T-cell (primary cell): ENCODE measurements around the gene RALA. TPM values are rescaled to one million over a fixed set of nuclear protein-coding genes. Genes with fewer than 3 reads are reported as not detected.

Experiments
- ATAC-seq, 4 experiments: fragments of 200-7000 bp in 3 of 4; fragments of 150-1000 bp in 1 of 4; cut with Tn5 transposase; replicated peaks in 1 of 4; 1 replicate in 3 of 4; 2 replicates in 1 of 4; pipeline ENCODE4 v1.10.0; 2021; ENCODE audit warnings: moderate library complexity in 3 of 4, mild to moderate bottlenecking in 2 of 4, moderate number of reproducible peaks in 1 of 4
- CTCF ChIA-PET, 2 donors: fragments of 300-600 bp; sonication (Branson Sonifier 250); formaldehyde crosslinking; loops; one replicate each; lab custom pipeline; 2022; ENCODE audit warnings: antibody characterized with exemption in 2 of 2; lab: Charles Lee
- POLR2A ChIA-PET, 2 donors: fragments of 300-600 bp; sonication (Branson Sonifier 250); formaldehyde crosslinking; loops; one replicate each; lab custom pipeline; 2022; ENCODE audit warnings: antibody characterized with exemption in 2 of 2; lab: Charles Lee
- DNase-seq, 35 experiments: peaks; one replicate each; pipeline versions ENCODE4 v3.0.0 to v3.0.0-alpha.2; 2013 to 2023
- H3K27ac ChIP-seq: one replicate; pipeline ENCODE4 v1.5.1; 2013; ENCODE audit warnings: low read length
- H3K27me3 ChIP-seq, 2 experiments: replicated peaks in 1 of 2; 1 replicate in 1 of 2; 2 replicates in 1 of 2; pipeline versions ENCODE4 v1.6.1 to v1.7.0; 2013; ENCODE audit warnings: low read length in 1 of 2, mixed read lengths in 1 of 2; ENCODE audit not compliant: control insufficient read depth in 2 of 2, insufficient read depth in 2 of 2; ENCODE audit errors: extremely low read depth in 1 of 2
- H3K36me3 ChIP-seq, 2 donors: 1 replicate in 1 of 2; 2 replicates in 1 of 2; pipeline versions ENCODE4 v1.6.1 to v1.7.0; 2013; ENCODE audit warnings: low read length in 1 of 2; ENCODE audit not compliant: control insufficient read depth in 2 of 2, insufficient read depth in 1 of 2; ENCODE audit errors: extremely low read depth in 1 of 2
- H3K4me1 ChIP-seq, 2 experiments: 1 replicate in 1 of 2; 2 replicates in 1 of 2; pipeline versions ENCODE4 v1.6.1 to v1.7.0; 2013; ENCODE audit warnings: low read length in 2 of 2, mixed read lengths in 1 of 2; ENCODE audit not compliant: insufficient read depth in 2 of 2, control insufficient read depth in 1 of 2; ENCODE audit errors: extremely low read depth in 1 of 2
- H3K4me3 ChIP-seq, 2 donors: 1 replicate in 1 of 2; 2 replicates in 1 of 2; pipeline versions ENCODE4 v1.5.1 to v1.7.0; 2013; ENCODE audit warnings: mild to moderate bottlenecking in 2 of 2, low read length in 1 of 2, moderate library complexity in 1 of 2; ENCODE audit not compliant: control insufficient read depth in 1 of 2; ENCODE audit errors: extremely low read depth in 1 of 2
- H3K9me3 ChIP-seq: 2 replicates; pipeline ENCODE4 v1.7.0; 2013
- H3K27ac Mint-ChIP-seq, 2 donors: one replicate each; pipeline ENCODE4 v1.8.0; 2020 to 2021; ENCODE audit warnings: mild to moderate bottlenecking in 2 of 2, mixed read lengths in 2 of 2
- H3K27me3 Mint-ChIP-seq, 2 donors: one replicate each; pipeline ENCODE4 v1.8.0; 2021 to 2022; ENCODE audit warnings: mixed read lengths in 2 of 2
- H3K36me3 Mint-ChIP-seq: one replicate; pipeline ENCODE4 v1.8.0; 2021; ENCODE audit warnings: mixed read lengths
- H3K4me1 Mint-ChIP-seq, 3 donors: one replicate each; pipeline ENCODE4 v1.8.0; 2020 to 2022; ENCODE audit warnings: mixed read lengths in 3 of 3, mild to moderate bottlenecking in 1 of 3
- H3K4me3 Mint-ChIP-seq, 3 donors: one replicate each; pipeline ENCODE4 v1.8.0; 2020 to 2022; ENCODE audit warnings: mild to moderate bottlenecking in 3 of 3, mixed read lengths in 3 of 3, moderate library complexity in 3 of 3
- H3K9me3 Mint-ChIP-seq, 3 donors: one replicate each; pipeline ENCODE4 v1.8.0; 2020 to 2022; ENCODE audit warnings: mixed read lengths in 3 of 3
- WGBS: methylation state at CpG from one replicate; pipeline ENCODE4 v1.1.5; 2013; ENCODE audit warnings: missing lambda C conversion rate; ENCODE audit not compliant: insufficient coverage; 5-methylcytosine and 5-hydroxymethylcytosine counted together
- total RNA-seq, 35 experiments: library from RNA in 6 of 35; stranded (reverse) in 6 of 35; fragments of 120-200 nt in 1 of 35; gene quantifications; one replicate each; pipeline versions ENCODE4 v1.2.1 to v1.2.4 and lab custom pipeline; 2013 to 2026

The RALA gene
- total RNA-seq, 5 donors from 2014 or later (not counting 1 experiment from before 2014, with no cell fraction given) = 24.4 to 49.8 (median 36.7) TPM

DNA sequence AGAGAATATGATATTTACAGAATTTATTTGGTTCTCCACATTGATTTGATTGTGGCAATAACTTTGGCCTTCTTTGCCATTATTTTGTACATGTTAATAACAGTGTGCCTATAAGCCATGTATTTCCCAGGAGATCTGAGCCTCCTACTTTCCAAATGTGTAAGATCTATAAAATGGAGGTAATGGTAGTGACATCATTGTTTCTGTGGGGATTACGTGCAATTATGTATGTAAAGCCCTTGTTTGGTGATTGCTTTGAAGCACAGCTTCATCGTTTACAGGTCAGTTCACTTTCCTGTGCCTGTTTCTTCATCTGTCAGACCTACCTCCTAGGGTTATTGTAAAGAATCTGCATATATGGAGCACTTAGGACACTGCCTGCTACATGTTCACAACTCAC is 39.8 kb upstream of the RALA start:
- Mint-ChIP-seq H3K27me3 (no peaks in the 10 kb centered on the region), H3K9me3 (no peaks in the 10 kb centered on the region), H3K36me3 (no peaks in the 10 kb centered on the region), H3K4me1 (peaks cover 12 to 20% (median 19%) of the 10 kb centered on the region in 3 donors), H3K4me3 (no peak overlapping the region), H3K27ac (no peak overlapping the region)
- no peaks in the 10 kb centered on the region for H3K9me3 ChIP-seq
- H3K4me3 ChIP-seq = no peak overlapping the region
- 80% methylated on average over 1 of the region's 2 CpGs for WGBS
- H3K27ac ChIP-seq = no peak overlapping the region
- ATAC-seq (no peak), DNase-seq (no peak)
- ChIA-PET CTCF (interaction anchor here (0.5 to 7.0 kb wide), 6 partner anchors 89 to 621 kb away, joined by 3 to 180 read pairs (median 3); no protein-coding TSS in a partner anchor), POLR2A (no interaction called here)
- no peaks in the 10 kb centered on the region for H3K27me3 ChIP-seq
- H3K36me3 ChIP-seq = no peaks in the 10 kb centered on the region
- peaks cover 0 to 1% of the 10 kb centered on the region in 2 experiments for H3K4me1 ChIP-seq

- H3K36me3 ChIP-seq = no peaks in the 10 kb centered on the region
- Mint-ChIP-seq H3K27me3 (no peaks in the 10 kb centered on the region), H3K4me1 (peaks cover 10 to 42% (median 41%) of the 10 kb centered on the region in 3 donors), H3K4me3 (no peak overlapping the region), H3K9me3 (no peaks in the 10 kb centered on the region), H3K27ac (no peak overlapping the region), H3K36me3 (no peaks in the 10 kb centered on the region)
- DNase-seq = no peak
- H3K4me1 ChIP-seq = peaks cover 7 to 8% of the 10 kb centered on the region in 2 experiments
- POLR2A ChIA-PET = no interaction called here
- no peaks in the 10 kb centered on the region for H3K9me3 ChIP-seq
- no peak overlapping the region for H3K27ac ChIP-seq
- no peak for ATAC-seq
- H3K27me3 ChIP-seq = no peaks in the 10 kb centered on the region
- CTCF ChIA-PET = interaction anchor here in 1 of 2 donors (1.3 kb wide), 1 partner anchor 157 kb away, joined by 5 read pairs; no protein-coding TSS in a partner anchor
- H3K4me3 ChIP-seq = no peak overlapping the region
These were observed 36.0 kb upstream of the RALA start for GRCh38 chr7:39587393-39587792.

DNA sequence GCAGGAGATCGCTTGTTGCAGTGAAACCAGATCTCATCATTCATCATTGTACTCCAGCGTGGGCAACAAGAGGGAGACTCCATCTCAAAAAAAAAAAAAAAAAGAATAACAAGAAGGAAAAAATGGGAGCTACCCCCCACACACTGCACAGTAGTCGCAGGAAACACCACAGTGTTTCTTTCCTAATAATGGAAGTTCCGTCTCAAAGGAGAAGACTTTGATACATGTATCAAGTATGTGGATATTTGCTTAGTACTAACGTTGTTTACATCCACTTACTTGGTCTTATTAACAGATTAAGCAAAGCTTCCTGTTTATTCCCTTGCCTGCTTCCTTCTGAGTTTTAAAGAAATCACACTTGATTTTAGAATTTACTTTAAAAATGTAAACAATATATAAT is 35.0 kb upstream of the RALA start:
- H3K9me3 Mint-ChIP-seq = no peaks in the 10 kb centered on the region
- Histone ChIP-seq H3K36me3 (no peaks in the 10 kb centered on the region), H3K27ac (no peak overlapping the region), H3K27me3 (no peaks in the 10 kb centered on the region), H3K4me3 (no peak overlapping the region), H3K9me3 (no peaks in the 10 kb centered on the region), H3K4me1 (peaks cover 7 to 8% of the 10 kb centered on the region in 2 experiments)
- no peaks in the 10 kb centered on the region for H3K36me3 Mint-ChIP-seq
- peaks cover 16 to 51% (median 47%) of the 10 kb centered on the region in 3 donors for H3K4me1 Mint-ChIP-seq
- ATAC-seq (no peak), DNase-seq (no peak)
- no peak overlapping the region for H3K4me3 Mint-ChIP-seq
- no peak overlapping the region for H3K27ac Mint-ChIP-seq
- CTCF ChIA-PET = interaction anchor here (0.5 to 3.0 kb wide), 15 partner anchors 8 to 697 kb away, joined by 3 to 22 read pairs (median 4); no protein-coding TSS in a partner anchor
- no CpG with 5 or more reads among the region's 5 CpGs for WGBS
- H3K27me3 Mint-ChIP-seq = no peaks in the 10 kb centered on the region
- POLR2A ChIA-PET = interaction anchor here (0.6 to 0.7 kb wide), 5 partner anchors 17 to 545 kb away, joined by 3 to 11 read pairs (median 4); no protein-coding TSS in a partner anchor

DNA sequence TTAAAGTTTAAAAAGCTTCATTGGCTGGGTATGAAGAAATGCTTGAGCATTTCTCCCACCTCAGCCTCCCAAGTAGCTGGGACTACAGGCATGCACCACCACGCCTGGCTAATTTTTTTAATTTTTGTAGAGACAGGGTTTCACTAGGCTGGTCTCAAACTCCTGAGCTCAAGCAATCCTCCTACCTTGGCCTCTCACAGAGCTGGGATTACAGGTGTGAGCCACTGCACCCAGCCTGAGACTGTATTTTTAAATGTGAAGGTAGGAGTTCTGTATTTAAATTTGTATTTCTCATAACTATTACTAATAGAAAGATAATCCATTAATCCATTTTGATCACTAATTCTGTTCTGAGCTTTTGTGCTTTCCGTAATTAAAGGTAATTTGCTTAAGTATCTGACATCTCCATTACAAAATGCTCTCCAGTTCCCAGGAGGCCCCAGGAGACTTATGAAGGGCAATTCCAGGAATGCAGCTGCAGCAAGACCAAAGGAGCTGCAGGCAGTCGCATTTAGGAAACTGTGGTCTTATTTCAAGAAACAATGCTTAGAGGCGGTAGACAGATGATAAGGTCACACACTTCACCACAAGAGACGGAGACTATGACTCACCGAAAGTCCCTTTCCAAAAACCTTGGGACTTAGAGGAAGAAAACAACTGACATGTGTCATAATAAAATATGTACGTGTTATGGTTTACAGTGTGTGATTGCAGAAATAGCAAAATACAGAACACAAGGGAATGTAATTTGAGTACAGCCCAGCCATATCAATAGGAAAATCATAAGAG is 33.9 kb upstream of the RALA start:
- H3K4me3 Mint-ChIP-seq = peak overlapping the region; percentile 1 to 54 (median 14)
- no peaks in the 10 kb centered on the region for H3K9me3 ChIP-seq
- WGBS = no CpG with 5 or more reads among the region's 7 CpGs

DNA sequence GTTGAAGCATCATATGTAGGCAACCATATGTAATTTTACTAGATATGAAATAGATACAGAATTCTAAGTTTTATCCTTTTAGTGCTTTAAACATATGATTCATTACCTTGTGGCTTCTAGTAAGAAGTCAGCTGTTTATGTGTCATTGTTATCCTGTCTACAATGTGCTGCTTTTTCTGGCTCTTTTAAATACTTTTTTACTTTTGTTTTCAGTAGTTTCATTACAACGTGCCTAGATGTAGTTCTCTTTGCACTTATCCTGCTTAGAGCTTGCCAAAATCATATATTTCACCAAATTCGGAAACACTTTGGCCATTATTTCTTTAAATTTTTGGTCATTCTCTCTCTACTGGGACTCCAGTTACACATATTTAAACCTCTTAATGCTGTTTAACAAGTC is 30.8 kb upstream of the RALA start:
- H3K4me1 Mint-ChIP-seq = peaks cover 16 to 55% (median 50%) of the 10 kb centered on the region in 3 donors
- H3K27me3 Mint-ChIP-seq = no peaks in the 10 kb centered on the region
- peak in 3 of 4 experiments; percentile 65 to 76 (median 67) for ATAC-seq
- H3K9me3 Mint-ChIP-seq = no peaks in the 10 kb centered on the region
- ChIA-PET CTCF (interaction anchor here (0.6 to 1.1 kb wide), 6 partner anchors 12 to 112 kb away, joined by 3 to 5 read pairs (median 3); no protein-coding TSS in a partner anchor), POLR2A (interaction anchor here (0.6 to 0.7 kb wide), 2 partner anchors 21 to 721 kb away, joined by 3 to 6 read pairs; no protein-coding TSS in a partner anchor)
- no peaks in the 10 kb centered on the region for H3K36me3 ChIP-seq
- peak in 1 of 35 experiments; percentile 14 for DNase-seq
- 40% methylated on average over 2 of the region's 2 CpGs for WGBS
- no peak overlapping the region for H3K27ac ChIP-seq
- H3K27ac Mint-ChIP-seq = peak overlapping the region; percentile 86 to 90
- H3K27me3 ChIP-seq = no peaks in the 10 kb centered on the region
- peak overlapping the region in 2 of 3 donors; percentile 14 to 21 for H3K4me3 Mint-ChIP-seq
- H3K9me3 ChIP-seq = no peaks in the 10 kb centered on the region
- H3K4me1 ChIP-seq = peaks cover 7 to 8% of the 10 kb centered on the region in 2 experiments
- H3K36me3 Mint-ChIP-seq = no peaks in the 10 kb centered on the region
- H3K4me3 ChIP-seq = no peak overlapping the region

More for the DNA sequence above, 33.9 kb upstream of the RALA start:
- ATAC-seq (peak; percentile 85 to 96 (median 91)), DNase-seq (peak in 33 of 35 experiments; percentile 7 to 78 (median 45))
- no peaks in the 10 kb centered on the region for H3K27me3 Mint-ChIP-seq
- no peaks in the 10 kb centered on the region for H3K36me3 Mint-ChIP-seq
- peaks cover 16 to 58% (median 52%) of the 10 kb centered on the region in 3 donors for H3K4me1 Mint-ChIP-seq
- H3K27me3 ChIP-seq = no peaks in the 10 kb centered on the region
- POLR2A ChIA-PET = interaction anchor here (0.6 to 0.7 kb wide), 2 partner anchors 30 to 544 kb away, joined by 3 read pairs; no protein-coding TSS in a partner anchor
- CTCF ChIA-PET = interaction anchor here (0.6 to 3.0 kb wide), 8 partner anchors 9 to 693 kb away, joined by 3 to 22 read pairs (median 3); no protein-coding TSS in a partner anchor
- H3K36me3 ChIP-seq = no peaks in the 10 kb centered on the region
- H3K9me3 Mint-ChIP-seq = no peaks in the 10 kb centered on the region
- H3K27ac ChIP-seq = no peak overlapping the region
- H3K27ac Mint-ChIP-seq = peak overlapping the region; percentile 67 to 80
- H3K4me1 ChIP-seq = peaks cover 7 to 8% of the 10 kb centered on the region in 2 experiments
- no peak overlapping the region for H3K4me3 ChIP-seq

GRCh38 chr7:39594988-39595620 is 28.3 kb upstream of the RALA start:
- CTCF ChIA-PET = no interaction called here
- no peaks in the 10 kb centered on the region for H3K9me3 Mint-ChIP-seq
- no peaks in the 10 kb centered on the region for H3K27me3 Mint-ChIP-seq

More at GRCh38 chr7:39594988-39595620, 28.3 kb upstream of the RALA start:
- Mint-ChIP-seq H3K4me1 (peaks cover 7 to 39% (median 34%) of the 10 kb centered on the region in 3 donors), H3K4me3 (no peak overlapping the region), H3K27ac (no peak overlapping the region), H3K36me3 (no peaks in the 10 kb centered on the region)
- DNase-seq (no peak), ATAC-seq (no peak)
- no peaks in the 10 kb centered on the region for H3K9me3 ChIP-seq
- H3K4me3 ChIP-seq = no peak overlapping the region
- WGBS = no CpG with 5 or more reads among the region's 5 CpGs
- H3K4me1 ChIP-seq = peaks cover 0 to 2% of the 10 kb centered on the region in 2 experiments
- no peak overlapping the region for H3K27ac ChIP-seq
- no peaks in the 10 kb centered on the region for H3K36me3 ChIP-seq
- no peaks in the 10 kb centered on the region for H3K27me3 ChIP-seq
- POLR2A ChIA-PET = interaction anchor here in 1 of 2 donors (0.6 kb wide), 1 partner anchor 10 kb away, joined by 3 read pairs; no protein-coding TSS in a partner anchor
